Endothelial cell of umbilical vein (primary cell): ENCODE results near the gene MAPK8IP3. TPM values are rescaled to one million over a fixed set of nuclear protein-coding genes. Genes with fewer than 3 reads are reported as not detected.
A peak's percentile ranks its signal among the peaks of the same experiment; 100 is the strongest.

Experiments
- BruUV-seq: library from RNA; stranded (reverse); fragments of 400-500 nt; replicated peaks from 2 replicates; lab custom pipeline; 2021; lab: Mats Ljungman, UMichigan
- CTCF ChIA-PET: fragments of 300-600, 350-600 bp; sonication (Branson Sonifier 250); formaldehyde crosslinking; loops from one replicate; lab custom pipeline; 2021; ENCODE audit warnings: antibody characterized with exemption, inconsistent platforms; lab: Charles Lee
- POLR2A ChIA-PET: fragments of 300-600, 350-600 bp; sonication (Branson Sonifier 250); formaldehyde crosslinking; loops from one replicate; lab custom pipeline; 2021; ENCODE audit warnings: antibody characterized with exemption, inconsistent platforms; lab: Charles Lee
- DNase-seq: peaks from one replicate; pipeline ENCODE4 v3.0.0-alpha.2; 2011; ENCODE audit warnings: low read depth, low spot score
- FAIRE-seq: peaks from 2 replicates; lab custom pipeline; 2011; peaks lifted over from hg19 to GRCh38; lab: Jason Lieb, UNC
- H2AFZ ChIP-seq: 2 replicates; pipeline ENCODE4 v1.6.0; 2012; ENCODE audit warnings: low read depth, low read length, control low read depth, inconsistent platforms
- H3K27ac ChIP-seq: 2 replicates; pipeline ENCODE4 v1.5.1; 2011; ENCODE audit warnings: low read depth, mild to moderate bottlenecking, control low read depth, low read length, moderate library complexity; ENCODE audit not compliant: insufficient read depth
- H3K27me3 ChIP-seq, 2 experiments: 2 replicates each; pipeline versions ENCODE4 v1.6.0 to v1.6.1; 2011; ENCODE audit warnings: low read length in 2 of 2, mixed read lengths in 1 of 2; ENCODE audit not compliant: control insufficient read depth in 2 of 2, insufficient read depth in 2 of 2
- H3K36me3 ChIP-seq, 2 experiments: 2 replicates in 1 of 2; 3 replicates in 1 of 2; pipeline ENCODE4 v1.5.1; 2011; ENCODE audit warnings: low read length in 2 of 2, mild to moderate bottlenecking in 1 of 2, moderate library complexity in 1 of 2; ENCODE audit not compliant: control insufficient read depth in 2 of 2, insufficient read depth in 2 of 2; ENCODE audit errors: extremely low read depth in 1 of 2
- H3K4me1 ChIP-seq: 3 replicates; pipeline ENCODE4 v1.5.1; 2011; ENCODE audit warnings: mild to moderate bottlenecking, low read length; ENCODE audit not compliant: control insufficient read depth, insufficient read depth; ENCODE audit errors: extremely low read depth
- H3K4me2 ChIP-seq: 2 replicates; pipeline ENCODE4 v1.6.1; 2011; ENCODE audit warnings: low read length, control low read depth, mixed read lengths; ENCODE audit not compliant: insufficient read depth
- H3K4me3 ChIP-seq, 3 experiments: fragments of 200-600 bp in 1 of 3; sonication (generic), shearing (Covaris generic) in 1 of 3; replicated peaks in 1 of 3; 2 replicates each; pipeline ENCODE4 v1.5.1; 2011 to 2016; ENCODE audit warnings: control low read depth in 3 of 3, low read length in 3 of 3, mild to moderate bottlenecking in 2 of 3, inconsistent platforms in 1 of 3, low read depth in 1 of 3, moderate library complexity in 1 of 3; ENCODE audit not compliant: insufficient read depth in 1 of 3
- H3K79me2 ChIP-seq: 2 replicates; pipeline ENCODE4 v1.6.0; 2012; ENCODE audit warnings: low read length, inconsistent platforms; ENCODE audit not compliant: control insufficient read depth, insufficient read depth
- H3K9ac ChIP-seq: replicated peaks from 2 replicates; pipeline ENCODE3; 2011; ENCODE audit warnings: low read length, control low read depth; ENCODE audit not compliant: insufficient read depth; ENCODE audit errors: extremely low read depth
- H3K9me1 ChIP-seq: replicated peaks from 3 replicates; pipeline ENCODE4 v1.6.0; 2011; ENCODE audit warnings: mild to moderate bottlenecking, low read length; ENCODE audit not compliant: control insufficient read depth, insufficient read depth; ENCODE audit errors: extremely low read depth
- H3K9me3 ChIP-seq: replicated peaks from 2 replicates; pipeline ENCODE4 v1.5.1; 2012; ENCODE audit warnings: low read length, inconsistent platforms; ENCODE audit not compliant: control insufficient read depth, insufficient read depth
- H4K20me1 ChIP-seq: replicated peaks from 2 replicates; pipeline ENCODE3; 2011; ENCODE audit warnings: mild to moderate bottlenecking, low read length; ENCODE audit not compliant: control insufficient read depth, insufficient read depth; ENCODE audit errors: extremely low read depth
- POLR2A ChIP-seq: IDR thresholded peaks from 2 replicates; pipeline ENCODE4 v1.6.1; 2012; ENCODE audit warnings: low read depth, mild to moderate bottlenecking, control low read depth, low read length
- POLR2AphosphoS5 ChIP-seq: IDR thresholded peaks from 2 replicates; pipeline ENCODE4 v1.6.1; 2012; ENCODE audit warnings: low read depth, mild to moderate bottlenecking, control low read depth, low read length, moderate library complexity; ENCODE audit not compliant: insufficient read depth
- dilution Hi-C: fragments of 300-500 bp; cut with MboI; formaldehyde crosslinking; loops from one replicate; pipeline ENCODE4 v1.15.0; 2019; ENCODE audit warnings: low sequenced_read_pairs; ENCODE audit not compliant: extremely low pct_ligation_motif_present
- intact Hi-C: fragments of 100-400 bp; cut with micrococcal nuclease; formaldehyde crosslinking; loops from one replicate; pipeline ENCODE4 v1.10.0; 2022
- polyA plus RNA-seq, 4 experiments: library from polyadenylated mRNA; depleted of rRNA in 3 of 4; stranded (reverse) in 3 of 4; unstranded in 1 of 4; fragments of >200 nt; gene quantifications; 2 replicates each; pipeline versions ENCODE4 v1.2.1 to v1.2.3, GENCODE V29; 2011 to 2012; ENCODE audit warnings: missing spikeins in 1 of 4
- total RNA-seq: library from RNA; stranded (reverse); gene quantifications from 2 replicates; pipeline ENCODE4 v1.2.3, GENCODE V29; 2021
- TF ChIP-seq, protein P1 (sequence below), 2 donors: IDR thresholded peaks; 1 replicate in 1 of 2; 2 replicates in 1 of 2; pipeline ENCODE4 v1.5.1; 2011; ENCODE audit warnings: low read length in 2 of 2, mild to moderate bottlenecking in 2 of 2, moderate library complexity in 2 of 2, control low read depth in 1 of 2, inconsistent platforms in 1 of 2, low read depth in 1 of 2; ENCODE audit not compliant: insufficient read depth in 1 of 2; ENCODE audit errors: extremely low read depth in 1 of 2

The MAPK8IP3 gene
- total and polyA plus RNA-seq, 2 donors (not counting 3 experiments of a cell fraction or from before 2014, with no cell fraction given) = 40.7 to 92.2 TPM

DNA sequence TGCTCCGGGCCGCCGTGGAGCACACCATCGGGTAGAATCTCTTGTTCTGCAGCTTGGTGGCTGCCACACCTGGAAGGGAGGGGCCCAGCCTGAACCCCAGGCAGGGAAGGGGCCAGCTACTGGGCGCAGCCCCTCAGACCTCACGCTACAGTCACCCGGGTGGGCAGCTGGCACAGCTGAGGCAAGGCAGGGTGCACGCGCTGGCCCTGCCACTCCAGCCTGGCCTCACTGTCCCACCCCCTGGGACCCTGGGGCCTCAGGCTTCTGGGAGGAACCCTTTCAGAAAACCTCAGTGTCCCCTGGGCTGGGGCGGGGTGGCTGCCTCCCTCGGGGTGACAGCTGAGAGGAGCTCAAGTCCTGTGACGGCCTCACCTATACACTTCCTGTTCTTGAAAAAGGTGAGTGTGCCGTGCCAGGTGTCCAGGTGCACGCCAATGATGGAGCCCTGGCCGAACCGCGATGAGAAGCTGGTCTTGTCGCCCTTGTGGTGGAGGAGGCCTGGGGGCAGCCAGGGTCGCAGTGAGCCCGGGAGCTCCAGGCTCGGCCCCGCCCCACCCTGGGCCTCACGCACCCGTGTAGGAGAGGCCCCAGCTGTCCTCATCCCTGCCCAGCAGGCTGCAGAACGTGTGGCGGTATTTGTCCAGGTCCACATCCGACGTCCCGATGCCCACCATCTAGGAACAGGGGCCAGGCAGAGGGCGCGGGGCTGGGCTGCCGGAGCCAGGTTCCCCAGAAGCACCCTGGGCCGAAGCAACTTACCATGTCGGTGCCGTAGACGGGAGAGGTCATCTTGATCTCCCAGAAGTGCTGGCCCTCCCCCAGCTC lies 71.6 kb downstream of the MAPK8IP3 start:
- no peak overlapping the region for H3K4me2 ChIP-seq
- no TSS peak for BruUV-seq
- DNase-seq = no peak
- H3K9me1 ChIP-seq = no peaks in the 10 kb centered on the region
- peaks cover 11% of the 10 kb centered on the region for H3K79me2 ChIP-seq
- ChIA-PET POLR2A (no interaction called here), CTCF (no interaction called here)
- H3K9ac ChIP-seq = no peak overlapping the region
- no peak for FAIRE-seq
- no peak overlapping the region for H3K27ac ChIP-seq
- TF ChIP-seq, protein P1, sequence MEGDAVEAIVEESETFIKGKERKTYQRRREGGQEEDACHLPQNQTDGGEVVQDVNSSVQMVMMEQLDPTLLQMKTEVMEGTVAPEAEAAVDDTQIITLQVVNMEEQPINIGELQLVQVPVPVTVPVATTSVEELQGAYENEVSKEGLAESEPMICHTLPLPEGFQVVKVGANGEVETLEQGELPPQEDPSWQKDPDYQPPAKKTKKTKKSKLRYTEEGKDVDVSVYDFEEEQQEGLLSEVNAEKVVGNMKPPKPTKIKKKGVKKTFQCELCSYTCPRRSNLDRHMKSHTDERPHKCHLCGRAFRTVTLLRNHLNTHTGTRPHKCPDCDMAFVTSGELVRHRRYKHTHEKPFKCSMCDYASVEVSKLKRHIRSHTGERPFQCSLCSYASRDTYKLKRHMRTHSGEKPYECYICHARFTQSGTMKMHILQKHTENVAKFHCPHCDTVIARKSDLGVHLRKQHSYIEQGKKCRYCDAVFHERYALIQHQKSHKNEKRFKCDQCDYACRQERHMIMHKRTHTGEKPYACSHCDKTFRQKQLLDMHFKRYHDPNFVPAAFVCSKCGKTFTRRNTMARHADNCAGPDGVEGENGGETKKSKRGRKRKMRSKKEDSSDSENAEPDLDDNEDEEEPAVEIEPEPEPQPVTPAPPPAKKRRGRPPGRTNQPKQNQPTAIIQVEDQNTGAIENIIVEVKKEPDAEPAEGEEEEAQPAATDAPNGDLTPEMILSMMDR (IDR thresholded peaks at IDR 0.05; ENCODE audit: extremely low read depth in 1 of 2, insufficient read depth in 1 of 2, low read depth in 1 of 2, low read length in 2 of 2) = no peak
- TF ChIP-seq POLR2AphosphoS5 (peak; percentile 30), POLR2A (peak; percentile 17)
- no peak overlapping the region for H3K4me3 ChIP-seq
- H3K4me1 ChIP-seq = peaks cover 16% of the 10 kb centered on the region
- no peaks in the 10 kb centered on the region for H3K9me3 ChIP-seq
- H3K36me3 ChIP-seq = peaks cover 0 to 45% of the 10 kb centered on the region in 2 experiments
- intact Hi-C loops (no loop called here), dilution Hi-C loops (no loop called here)
- H3K27me3 ChIP-seq = no peaks in the 10 kb centered on the region
- H2AFZ ChIP-seq = no peak overlapping the region
- no peaks in the 10 kb centered on the region for H4K20me1 ChIP-seq
